Neuronal stem cell (in vitro differentiated cells): ENCODE results near the gene C12orf42.

Experiments
- DNase-seq: peaks from one replicate; pipeline ENCODE4 v3.0.0-alpha.2; 2013; ENCODE audit warnings: low spot score
- H2AFZ ChIP-seq: one replicate; pipeline ENCODE4 v1.6.1; 2013; ENCODE audit warnings: mild to moderate bottlenecking, low read length, inconsistent platforms
- H2AK5ac ChIP-seq: 2 replicates; pipeline ENCODE4 v1.6.1; 2013; ENCODE audit warnings: low read depth, mild to moderate bottlenecking, inconsistent platforms, low read length, moderate library complexity, mixed read lengths
- H2BK120ac ChIP-seq: 2 replicates; pipeline ENCODE4 v1.6.1; 2013; ENCODE audit warnings: low read depth, mild to moderate bottlenecking, inconsistent platforms, low read length, moderate library complexity, mixed read lengths
- H2BK12ac ChIP-seq: one replicate; pipeline ENCODE4 v1.6.1; 2013; ENCODE audit warnings: low read length, inconsistent platforms
- H2BK15ac ChIP-seq: 2 replicates; pipeline ENCODE4 v1.6.1; 2013; ENCODE audit warnings: mild to moderate bottlenecking, low read length, inconsistent platforms, mixed read lengths
- H2BK5ac ChIP-seq: one replicate; pipeline ENCODE4 v1.6.1; 2013; ENCODE audit warnings: inconsistent platforms, mild to moderate bottlenecking, low read length, moderate library complexity
- H3K14ac ChIP-seq: one replicate; pipeline ENCODE4 v1.6.1; 2013; ENCODE audit warnings: low read length, inconsistent platforms
- H3K18ac ChIP-seq: 2 replicates; pipeline ENCODE4 v1.6.1; 2013; ENCODE audit warnings: low read length, inconsistent platforms
- H3K23ac ChIP-seq: 2 replicates; pipeline ENCODE4 v1.6.1; 2013; ENCODE audit warnings: low read depth, mild to moderate bottlenecking, mixed read lengths, low read length, inconsistent platforms; ENCODE audit not compliant: poor library complexity
- H3K27ac ChIP-seq: replicated peaks from 3 replicates; pipeline ENCODE4 v1.5.1; 2013; ENCODE audit warnings: low read length, inconsistent platforms
- H3K27me3 ChIP-seq, 3 experiments: 2 replicates each; pipeline ENCODE4 v1.6.1; 2013; ENCODE audit warnings: low read length in 3 of 3, mild to moderate bottlenecking in 2 of 3, inconsistent platforms in 1 of 3, low read depth in 1 of 3, mixed read lengths in 1 of 3, moderate library complexity in 1 of 3; ENCODE audit not compliant: control insufficient read depth in 3 of 3, insufficient read depth in 3 of 3
- H3K36me3 ChIP-seq, 2 donors: replicated peaks in 1 of 2; 2 replicates each; pipeline ENCODE4 v1.6.1; 2013; ENCODE audit warnings: low read length in 2 of 2; ENCODE audit not compliant: control insufficient read depth in 2 of 2, insufficient read depth in 2 of 2
- H3K4ac ChIP-seq: 2 replicates; pipeline ENCODE4 v1.6.1; 2013; ENCODE audit warnings: inconsistent platforms, mild to moderate bottlenecking, low read length, moderate library complexity
- H3K4me1 ChIP-seq, 2 donors: 1 replicate in 1 of 2; 2 replicates in 1 of 2; pipeline ENCODE4 v1.6.1; 2013; ENCODE audit warnings: low read length in 2 of 2, low read depth in 1 of 2; ENCODE audit not compliant: control insufficient read depth in 2 of 2, insufficient read depth in 1 of 2
- H3K4me2 ChIP-seq: one replicate; pipeline ENCODE4 v1.6.1; 2013; ENCODE audit warnings: mild to moderate bottlenecking, low read length, inconsistent platforms; ENCODE audit not compliant: insufficient read depth, poor library complexity, severe bottlenecking
- H3K4me3 ChIP-seq, 2 donors: 2 replicates each; pipeline ENCODE4 v1.5.1; 2013; ENCODE audit warnings: low read length in 2 of 2, mild to moderate bottlenecking in 2 of 2, inconsistent platforms in 1 of 2, moderate library complexity in 1 of 2
- H3K79me1 ChIP-seq: one replicate; pipeline ENCODE4 v1.6.1; 2013; ENCODE audit warnings: low read depth, mild to moderate bottlenecking, inconsistent platforms, low read length, moderate library complexity
- H3K9ac ChIP-seq: one replicate; pipeline ENCODE4 v1.6.1; 2013; ENCODE audit warnings: mild to moderate bottlenecking, low read depth, low read length, inconsistent platforms; ENCODE audit not compliant: poor library complexity
- H3K9me3 ChIP-seq, 2 donors: replicated peaks in 1 of 2; 2 replicates each; pipeline versions ENCODE3 to v1.6.1; 2013; ENCODE audit warnings: low read length in 2 of 2, mild to moderate bottlenecking in 2 of 2, inconsistent platforms in 1 of 2, low read depth in 1 of 2, mixed read lengths in 1 of 2, moderate library complexity in 1 of 2; ENCODE audit not compliant: control insufficient read depth in 2 of 2, insufficient read depth in 1 of 2
- H4K8ac ChIP-seq: one replicate; pipeline ENCODE4 v1.6.1; 2013; ENCODE audit warnings: low read depth, mild to moderate bottlenecking, inconsistent platforms, low read length, moderate library complexity
- H4K91ac ChIP-seq: one replicate; pipeline ENCODE4 v1.6.1; 2013; ENCODE audit warnings: low read length, low read depth, mild to moderate bottlenecking, inconsistent platforms; ENCODE audit not compliant: poor library complexity
- WGBS, 2 donors: extraction: QIAGEN DNeasy Blood & Tissue Kit; methylation state at CpG; one replicate each; pipeline ENCODE4 v1.1.7; 2013; ENCODE audit warnings: missing lambda C conversion rate in 2 of 2, mixed read lengths in 1 of 2; ENCODE audit not compliant: insufficient read length in 2 of 2, insufficient replicate concordance in 1 of 2; ENCODE audit errors: extremely low coverage in 2 of 2; 5-methylcytosine and 5-hydroxymethylcytosine counted together

The C12orf42 gene

DNA sequence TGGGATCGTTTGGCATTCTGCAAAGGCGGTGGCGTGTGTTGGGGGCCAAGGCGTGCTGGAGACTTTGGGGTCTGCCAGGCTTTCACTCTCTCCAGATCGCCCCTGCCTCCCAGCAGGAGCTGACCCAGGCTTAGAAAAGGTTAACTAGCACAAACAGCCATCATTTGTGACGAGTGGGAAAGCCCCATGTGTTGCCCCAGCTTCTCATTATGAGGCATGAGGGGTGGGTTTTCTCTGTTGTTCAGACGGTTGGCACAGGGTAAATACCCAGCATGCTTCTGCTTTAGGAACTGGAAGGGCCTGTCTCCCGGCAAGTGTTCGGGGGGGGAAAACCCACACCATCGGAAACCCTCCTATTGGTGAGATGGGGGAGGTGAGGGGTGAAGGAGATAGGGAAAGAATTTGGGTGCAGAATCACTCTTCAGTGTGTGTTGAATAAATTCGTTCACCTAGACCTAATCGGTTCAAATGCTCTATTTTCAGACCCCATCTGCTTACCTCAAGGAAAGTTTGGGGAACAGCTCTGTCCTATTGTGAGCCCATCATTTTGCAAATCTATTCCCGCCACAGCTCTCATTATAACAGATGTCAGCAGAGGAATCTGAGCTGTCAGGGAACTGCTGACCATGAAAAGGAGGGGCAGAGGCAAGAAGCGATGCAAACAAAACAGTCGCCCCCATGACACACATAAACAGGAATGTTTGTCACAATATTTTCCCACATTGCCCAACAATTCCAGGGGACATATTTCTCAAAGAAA, 34.7 kb upstream of the C12orf42 start:
- Histone ChIP-seq H3K4me1 (peaks cover 0 to 12% of the 10 kb centered on the region in 2 donors), H3K79me1 (no peaks in the 10 kb centered on the region), H3K23ac (no peak overlapping the region), H4K91ac (no peak overlapping the region), H2BK5ac (no peak overlapping the region), H2AFZ (no peak overlapping the region), H3K14ac (no peak overlapping the region), H2BK12ac (no peak overlapping the region), H3K18ac (no peak overlapping the region), H3K9ac (no peak overlapping the region), H2AK5ac (no peak overlapping the region), H2BK120ac (no peak overlapping the region), H3K36me3 (no peaks in the 10 kb centered on the region), H2BK15ac (no peak overlapping the region), H3K4me2 (peak overlapping the region; percentile 37), H3K9me3 (no peaks in the 10 kb centered on the region), H4K8ac (no peak overlapping the region), H3K4ac (no peak overlapping the region), H3K27me3 (peaks cover 0 to 7% (median 0%) of the 10 kb centered on the region in 3 experiments), H3K27ac (no peak overlapping the region), H3K4me3 (no peak overlapping the region)
- DNase-seq, result no peak
- no CpG with 5 or more reads among the region's 15 CpGs for WGBS, 2 donors

DNA sequence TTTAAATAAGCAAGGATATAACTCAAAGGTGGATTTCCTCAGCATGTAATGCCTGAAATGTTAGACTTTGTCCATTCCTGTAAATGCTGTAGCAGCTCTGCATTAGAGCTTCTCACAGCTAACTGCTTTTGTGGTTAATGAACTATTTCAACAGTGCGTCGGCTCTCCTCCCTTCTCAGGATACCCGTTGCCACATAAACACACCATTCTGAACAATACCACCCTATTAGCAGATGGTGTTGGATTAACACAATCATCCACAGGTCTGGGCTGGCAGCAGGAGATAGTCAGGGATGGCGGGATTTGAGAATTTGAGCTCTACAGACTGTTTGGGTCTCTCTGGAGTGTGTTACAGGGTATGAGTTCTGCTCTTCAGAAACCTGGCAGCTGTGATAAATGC, 33.5 kb upstream of the C12orf42 start:
- DNase-seq, result no peak
- no CpG with 5 or more reads among the region's 4 CpGs for WGBS, 2 donors
- Histone ChIP-seq H3K79me1 (no peaks in the 10 kb centered on the region), H3K27ac (no peak overlapping the region), H3K36me3 (no peaks in the 10 kb centered on the region), H3K4me1 (peaks cover 0 to 13% of the 10 kb centered on the region in 2 donors), H3K4me2 (no peak overlapping the region), H4K8ac (no peak overlapping the region), H3K4me3 (no peak overlapping the region), H4K91ac (no peak overlapping the region), H2BK120ac (no peak overlapping the region), H3K14ac (no peak overlapping the region), H2BK12ac (no peak overlapping the region), H3K4ac (no peak overlapping the region), H3K9me3 (no peaks in the 10 kb centered on the region), H3K27me3 (peaks cover 0 to 7% (median 0%) of the 10 kb centered on the region in 3 experiments), H2BK5ac (no peak overlapping the region), H3K23ac (no peak overlapping the region), H2AFZ (no peak overlapping the region), H3K9ac (no peak overlapping the region), H2AK5ac (no peak overlapping the region), H2BK15ac (no peak overlapping the region), H3K18ac (no peak overlapping the region)

DNA sequence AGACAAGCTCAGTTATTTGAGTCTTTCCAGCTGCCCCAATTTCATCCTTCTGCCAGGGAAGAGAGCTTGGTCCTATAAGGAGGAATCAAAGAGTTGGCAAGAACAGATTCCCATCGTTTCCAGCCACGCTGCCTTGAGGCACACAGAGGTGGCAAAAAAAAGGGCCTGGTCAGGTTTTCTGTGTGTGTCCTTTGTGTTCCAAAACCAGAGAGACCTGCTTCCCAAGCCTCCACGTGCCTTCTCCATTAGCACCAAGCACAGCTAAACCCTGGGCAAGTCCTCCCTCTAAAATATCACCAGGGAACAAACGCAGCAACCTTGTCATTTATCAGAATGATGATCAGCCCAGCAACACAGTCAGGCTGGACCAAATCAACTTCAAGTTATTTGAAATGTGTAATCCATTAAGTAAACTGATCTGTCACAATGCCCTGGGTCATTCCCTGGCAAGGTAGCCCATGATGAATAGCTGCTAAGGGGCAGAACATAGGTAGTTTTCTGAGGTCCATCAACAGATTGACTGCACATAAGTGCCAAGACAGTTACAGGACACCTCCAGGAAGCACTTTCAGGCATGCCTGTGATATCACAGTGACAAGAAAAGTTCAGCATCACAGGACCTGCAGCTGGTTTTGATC, 28.6 kb upstream of the C12orf42 start:
- no peak overlapping the region for H3K4me3 ChIP-seq
- H3K36me3 ChIP-seq, result no peaks in the 10 kb centered on the region
- H4K91ac ChIP-seq, result no peak overlapping the region
- no peak overlapping the region for H3K14ac ChIP-seq
- no peak overlapping the region for H2BK5ac ChIP-seq
- no peaks in the 10 kb centered on the region for H3K9me3 ChIP-seq
- no peak overlapping the region for H3K4ac ChIP-seq
- no CpG with 5 or more reads among the region's 4 CpGs for WGBS, 2 donors
- peak overlapping the region; percentile 39 for H3K18ac ChIP-seq
- H3K27ac ChIP-seq, result no peak overlapping the region
- H4K8ac ChIP-seq, result no peak overlapping the region
- no peaks in the 10 kb centered on the region for H3K79me1 ChIP-seq
- H3K4me1 ChIP-seq, result peaks cover 0 to 7% of the 10 kb centered on the region in 2 donors
- no peak overlapping the region for H2BK15ac ChIP-seq
- no peak overlapping the region for H3K9ac ChIP-seq
- H2BK12ac ChIP-seq, result no peak overlapping the region
- no peak overlapping the region for H3K23ac ChIP-seq
- H3K4me2 ChIP-seq, result no peak overlapping the region
- DNase-seq, result no peak
- no peak overlapping the region for H2AK5ac ChIP-seq
- H3K27me3 ChIP-seq, result no peaks in the 10 kb centered on the region
- H2AFZ ChIP-seq, result no peak overlapping the region
- H2BK120ac ChIP-seq, result no peak overlapping the region

DNA sequence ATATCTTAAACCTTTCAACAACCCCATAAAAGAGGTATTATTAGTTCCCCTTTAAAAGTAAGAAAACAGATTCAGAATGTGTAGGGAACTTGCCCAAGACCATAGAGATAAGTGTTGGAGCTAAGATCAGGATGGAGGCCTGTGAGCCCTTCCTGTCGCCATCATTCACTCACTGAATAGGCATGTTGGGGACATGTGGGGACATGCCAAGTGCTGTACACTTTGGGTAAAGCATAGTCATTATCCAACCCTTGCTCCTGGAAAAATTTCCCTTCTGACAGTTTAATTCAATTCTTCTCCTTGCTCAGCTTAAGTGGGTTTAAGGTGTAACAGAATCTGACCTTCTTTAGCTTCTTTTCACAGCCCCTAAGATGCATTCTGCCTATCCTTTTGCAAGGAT, 28.0 kb upstream of the C12orf42 start:
- no peak overlapping the region for H3K23ac ChIP-seq
- H3K4me1 ChIP-seq, result peaks cover 0 to 6% of the 10 kb centered on the region in 2 donors
- H3K27me3 ChIP-seq, result no peaks in the 10 kb centered on the region
- no peak overlapping the region for H2BK5ac ChIP-seq
- WGBS, 2 donors, result no CpG with 5 or more reads among the region's 1 CpG
- no peak overlapping the region for H2BK12ac ChIP-seq
- no peak overlapping the region for H3K4ac ChIP-seq
- no peak for DNase-seq
- H3K4me2 ChIP-seq, result no peak overlapping the region
- no peak overlapping the region for H4K8ac ChIP-seq
- H2AFZ ChIP-seq, result no peak overlapping the region
- H2BK15ac ChIP-seq, result no peak overlapping the region
- no peak overlapping the region for H2BK120ac ChIP-seq
- no peak overlapping the region for H3K9ac ChIP-seq
- no peaks in the 10 kb centered on the region for H3K9me3 ChIP-seq
- no peak overlapping the region for H3K27ac ChIP-seq
- H4K91ac ChIP-seq, result no peak overlapping the region
- H3K4me3 ChIP-seq, result no peak overlapping the region
- no peak overlapping the region for H3K14ac ChIP-seq
- H3K79me1 ChIP-seq, result no peaks in the 10 kb centered on the region
- H2AK5ac ChIP-seq, result no peak overlapping the region
- no peaks in the 10 kb centered on the region for H3K36me3 ChIP-seq
- H3K18ac ChIP-seq, result no peak overlapping the region
